CD4-positive, CD25-positive, alpha-beta regulatory T cell (primary cell): ENCODE measurements around the gene CLEC4M. TPM values are rescaled to one million over a fixed set of nuclear protein-coding genes. Genes with fewer than 3 reads are reported as not detected.

Source experiments
- ATAC-seq, 2 donors: fragments of 150-1000 bp; cut with Tn5 transposase; one replicate each; pipeline ENCODE4 v1.10.0; 2021; ENCODE audit warnings: low read depth in 2 of 2, moderate number of reproducible peaks in 2 of 2, moderate library complexity in 1 of 2
- DNase-seq, 3 donors: peaks; one replicate each; pipeline versions ENCODE4 v3.0.0 to v3.0.0-alpha.2; 2012 to 2022; ENCODE audit warnings: mixed read lengths in 1 of 3
- H3K27ac ChIP-seq: one replicate; pipeline ENCODE4 v1.7.0; 2013; ENCODE audit warnings: mild to moderate bottlenecking, low read length; ENCODE audit not compliant: insufficient read depth, poor library complexity, severe bottlenecking
- H3K27me3 ChIP-seq: one replicate; pipeline ENCODE4 v1.7.0; 2013; ENCODE audit warnings: low read length; ENCODE audit not compliant: control insufficient read depth, insufficient read depth
- H3K36me3 ChIP-seq: one replicate; pipeline ENCODE4 v1.7.0; 2013; ENCODE audit warnings: mild to moderate bottlenecking, low read length, moderate library complexity; ENCODE audit not compliant: control insufficient read depth, insufficient read depth
- H3K4me1 ChIP-seq: 2 replicates; pipeline ENCODE4 v1.7.0; 2013; ENCODE audit warnings: mild to moderate bottlenecking, low read length; ENCODE audit not compliant: insufficient read depth, control insufficient read depth, poor library complexity, severe bottlenecking
- H3K4me3 ChIP-seq: one replicate; pipeline ENCODE4 v1.7.0; 2013; ENCODE audit warnings: low read depth, mild to moderate bottlenecking, low read length, moderate library complexity
- H3K9me3 ChIP-seq, 2 experiments: 1 replicate in 1 of 2; 2 replicates in 1 of 2; pipeline ENCODE4 v1.7.0; 2013; ENCODE audit warnings: low read length in 2 of 2, mild to moderate bottlenecking in 1 of 2, moderate library complexity in 1 of 2; ENCODE audit not compliant: control insufficient read depth in 2 of 2
- H3K27ac Mint-ChIP-seq, 3 donors: one replicate each; pipeline ENCODE4 v1.8.0; 2020 to 2022; ENCODE audit warnings: mild to moderate bottlenecking in 3 of 3, mixed read lengths in 3 of 3, moderate library complexity in 2 of 3
- H3K27me3 Mint-ChIP-seq: one replicate; pipeline ENCODE4 v1.8.0; 2022; ENCODE audit warnings: mild to moderate bottlenecking, mixed read lengths
- H3K36me3 Mint-ChIP-seq: one replicate; pipeline ENCODE4 v1.8.0; 2020; ENCODE audit warnings: mixed read lengths
- H3K4me1 Mint-ChIP-seq, 4 donors: one replicate each; pipeline ENCODE4 v1.8.0; 2020 to 2022; ENCODE audit warnings: mixed read lengths in 4 of 4, mild to moderate bottlenecking in 1 of 4
- H3K4me3 Mint-ChIP-seq, 4 donors: one replicate each; pipeline ENCODE4 v1.8.0; 2020 to 2022; ENCODE audit warnings: mild to moderate bottlenecking in 4 of 4, mixed read lengths in 4 of 4, moderate library complexity in 3 of 4
- H3K9me3 Mint-ChIP-seq, 7 donors: one replicate each; pipeline ENCODE4 v1.8.0; 2020 to 2022; ENCODE audit warnings: mixed read lengths in 7 of 7, mild to moderate bottlenecking in 3 of 7, moderate library complexity in 2 of 7
- polyA plus RNA-seq, 4 donors: library from polyadenylated mRNA; unstranded; fragments of 300-500 nt; fragmentation: Illumina TruSeq; gene quantifications; one replicate each; pipeline ENCODE4 v1.2.3, GENCODE V29; 2021
- total RNA-seq: library from RNA; stranded (reverse); gene quantifications from one replicate; pipeline ENCODE4 v1.2.3, GENCODE V29; 2022

The CLEC4M gene
- total and polyA plus RNA-seq, 5 donors from 2014 or later, result 0.53 TPM; not detected in 4

- no peaks in the 10 kb centered on the region for H3K36me3 Mint-ChIP-seq
- Histone ChIP-seq H3K4me1 (peaks cover under 1% of the 10 kb centered on the region), H3K9me3 (no peaks in the 10 kb centered on the region), H3K27ac (no peak overlapping the region), H3K27me3 (no peaks in the 10 kb centered on the region), H3K4me3 (no peak overlapping the region), H3K36me3 (no peaks in the 10 kb centered on the region)
- no peak overlapping the region for H3K27ac Mint-ChIP-seq
- no peak overlapping the region for H3K4me3 Mint-ChIP-seq
- no peak for ATAC-seq
- H3K27me3 Mint-ChIP-seq, result peaks cover 17% of the 10 kb centered on the region
- DNase-seq, result no peak
- no peaks in the 10 kb centered on the region for H3K9me3 Mint-ChIP-seq
- peaks cover 0 to 5% (median under 1%) of the 10 kb centered on the region in 4 donors for H3K4me1 Mint-ChIP-seq
Measured at GRCh38 chr19:7778081-7778480, 15.0 kb downstream of the CLEC4M start.

- H3K4me1 Mint-ChIP-seq, result peaks cover 0 to 5% (median 0%) of the 10 kb centered on the region in 4 donors
- ATAC-seq, result no peak
- Histone ChIP-seq H3K4me3 (no peak overlapping the region), H3K27ac (no peak overlapping the region), H3K27me3 (peaks cover 5% of the 10 kb centered on the region), H3K4me1 (no peaks in the 10 kb centered on the region), H3K9me3 (no peaks in the 10 kb centered on the region), H3K36me3 (no peaks in the 10 kb centered on the region)
- H3K36me3 Mint-ChIP-seq, result no peaks in the 10 kb centered on the region
- no peak overlapping the region for H3K4me3 Mint-ChIP-seq
- H3K9me3 Mint-ChIP-seq, result peaks cover 0 to 2% (median 0%) of the 10 kb centered on the region in 7 donors
- DNase-seq, result no peak
- H3K27me3 Mint-ChIP-seq, result peaks cover 31% of the 10 kb centered on the region
- no peak overlapping the region for H3K27ac Mint-ChIP-seq
Measured at GRCh38 chr19:7779631-7780486, 16.8 kb downstream of the CLEC4M start.

- Histone ChIP-seq H3K4me3 (no peak overlapping the region), H3K27ac (no peak overlapping the region), H3K9me3 (peaks cover 0 to 2% of the 10 kb centered on the region in 2 experiments), H3K36me3 (no peaks in the 10 kb centered on the region), H3K4me1 (no peaks in the 10 kb centered on the region), H3K27me3 (peaks cover 5% of the 10 kb centered on the region)
- Mint-ChIP-seq H3K4me1 (no peaks in the 10 kb centered on the region), H3K27ac (no peak overlapping the region), H3K9me3 (peaks cover 0 to 5% (median 0%) of the 10 kb centered on the region in 7 donors), H3K4me3 (no peak overlapping the region), H3K36me3 (no peaks in the 10 kb centered on the region), H3K27me3 (peaks cover 44% of the 10 kb centered on the region)
- no peak for DNase-seq
- no peak for ATAC-seq
Measured at GRCh38 chr19:7781157-7781556, 18.1 kb downstream of the CLEC4M start.

GRCh38 chr19:7783991-7784423 lies 21.0 kb downstream of the CLEC4M start:
- H3K27me3 Mint-ChIP-seq, result peaks cover 59% of the 10 kb centered on the region
- peaks cover 1% of the 10 kb centered on the region for H3K4me1 ChIP-seq
- no peak for ATAC-seq
- no peak overlapping the region for H3K27ac ChIP-seq
- peaks cover 0 to 5% (median 2%) of the 10 kb centered on the region in 7 donors for H3K9me3 Mint-ChIP-seq
- no peak overlapping the region for H3K4me3 ChIP-seq
- peaks cover 7% of the 10 kb centered on the region for H3K27me3 ChIP-seq
- no peak for DNase-seq
- peaks cover 0 to 6% (median 0%) of the 10 kb centered on the region in 4 donors for H3K4me1 Mint-ChIP-seq
- no peak overlapping the region for H3K27ac Mint-ChIP-seq
- no peaks in the 10 kb centered on the region for H3K36me3 ChIP-seq
- H3K36me3 Mint-ChIP-seq, result no peaks in the 10 kb centered on the region
- no peak overlapping the region for H3K4me3 Mint-ChIP-seq
- H3K9me3 ChIP-seq, result peaks cover 0 to 2% of the 10 kb centered on the region in 2 experiments

GRCh38 chr19:7784856-7785255 lies 21.8 kb downstream of the CLEC4M start:
- Histone ChIP-seq H3K27ac (no peak overlapping the region), H3K9me3 (peaks cover 0 to 2% of the 10 kb centered on the region in 2 experiments), H3K36me3 (no peaks in the 10 kb centered on the region), H3K27me3 (peaks cover 7% of the 10 kb centered on the region), H3K4me1 (peaks cover 7% of the 10 kb centered on the region), H3K4me3 (no peak overlapping the region)
- Mint-ChIP-seq H3K27me3 (peaks cover 61% of the 10 kb centered on the region), H3K4me1 (peaks cover 0 to 10% (median 0%) of the 10 kb centered on the region in 4 donors), H3K4me3 (no peak overlapping the region), H3K27ac (no peak overlapping the region), H3K36me3 (no peaks in the 10 kb centered on the region), H3K9me3 (peaks cover 0 to 5% (median 2%) of the 10 kb centered on the region in 7 donors)
- DNase-seq, result no peak
- no peak for ATAC-seq

- H3K4me1 ChIP-seq, result peaks cover 7% of the 10 kb centered on the region
- peaks cover 7% of the 10 kb centered on the region for H3K27me3 ChIP-seq
- DNase-seq (no peak), ATAC-seq (no peak)
- H3K4me1 Mint-ChIP-seq, result peaks cover 0 to 13% (median 0%) of the 10 kb centered on the region in 4 donors
- no peaks in the 10 kb centered on the region for H3K36me3 Mint-ChIP-seq
- no peak overlapping the region for H3K27ac ChIP-seq
- peaks cover 0 to 2% of the 10 kb centered on the region in 2 experiments for H3K9me3 ChIP-seq
- peaks cover 72% of the 10 kb centered on the region for H3K27me3 Mint-ChIP-seq
- H3K36me3 ChIP-seq, result no peaks in the 10 kb centered on the region
- H3K9me3 Mint-ChIP-seq, result peaks cover 0 to 5% (median 2%) of the 10 kb centered on the region in 7 donors
- H3K27ac Mint-ChIP-seq, result peak overlapping the region in 2 of 3 donors; percentile 38 to 74
- H3K4me3 Mint-ChIP-seq, result peak overlapping the region in 1 of 4 donors; percentile 21
- H3K4me3 ChIP-seq, result no peak overlapping the region
Measured at GRCh38 chr19:7787141-7787540, 24.1 kb downstream of the CLEC4M start.

GRCh38 chr19:7787602-7788177 lies 24.6 kb downstream of the CLEC4M start:
- Mint-ChIP-seq H3K4me1 (peaks cover 0 to 13% (median 0%) of the 10 kb centered on the region in 4 donors), H3K27me3 (peaks cover 70% of the 10 kb centered on the region), H3K27ac (peak overlapping the region in 2 of 3 donors; percentile 38 to 74), H3K4me3 (peak overlapping the region in 2 of 4 donors; percentile 21 to 41), H3K9me3 (peaks cover 0 to 5% (median 2%) of the 10 kb centered on the region in 7 donors), H3K36me3 (no peaks in the 10 kb centered on the region)
- peaks cover 7% of the 10 kb centered on the region for H3K27me3 ChIP-seq
- H3K9me3 ChIP-seq, result peaks cover 0 to 2% of the 10 kb centered on the region in 2 experiments
- ATAC-seq, result no peak
- peaks cover 7% of the 10 kb centered on the region for H3K4me1 ChIP-seq
- no peak overlapping the region for H3K27ac ChIP-seq
- H3K4me3 ChIP-seq, result no peak overlapping the region
- no peaks in the 10 kb centered on the region for H3K36me3 ChIP-seq
- no peak for DNase-seq
